ENCODE results near the gene ASTN2.

ASTN2 gene

GRCh38 chr9:116525611-116526010 is 889.2 kb downstream of the ASTN2 start:
- Histone ChIP-seq H3K9ac (ENCODE audit: low read depth, low read length) (no peak overlapping the region), H3K4me1 (ENCODE audit: insufficient read depth, low read length) (no peaks in the 10 kb centered on the region), H3K27me3 (ENCODE audit: insufficient read depth, low read length) (no peaks in the 10 kb centered on the region), H3K4me3 (ENCODE audit: low read length) (no peak overlapping the region), H3K36me3 (ENCODE audit: insufficient read depth, low read length) (no peaks in the 10 kb centered on the region), H3K9me3 (ENCODE audit: insufficient read depth, low read depth, low read length) (peaks cover 8% of the 10 kb centered on the region), H3K27ac (ENCODE audit: low read depth, low read length) (no peak overlapping the region)
- WGBS = 88% methylated on average over 1 of the region's 1 CpG

- no peak overlapping the region for H3K4me3 ChIP-seq (ENCODE audit: low read length)
- no peak overlapping the region for H3K9ac ChIP-seq (ENCODE audit: low read depth, low read length)
- WGBS = 89% methylated on average over 3 of the region's 3 CpGs
These were observed 889.9 kb downstream of the ASTN2 start for GRCh38 chr9:116524778-116525470.

GRCh38 chr9:116520218-116520617 is 894.6 kb downstream of the ASTN2 start:
- WGBS = 100% methylated on average over 2 of the region's 2 CpGs
- H3K36me3 ChIP-seq (ENCODE audit: insufficient read depth, low read length) = no peaks in the 10 kb centered on the region
- no peak overlapping the region for H3K9ac ChIP-seq (ENCODE audit: low read depth, low read length)
- H3K4me1 ChIP-seq (ENCODE audit: insufficient read depth, low read length) = no peaks in the 10 kb centered on the region
- no peaks in the 10 kb centered on the region for H3K27me3 ChIP-seq (ENCODE audit: insufficient read depth, low read length)
- H3K9me3 ChIP-seq (ENCODE audit: insufficient read depth, low read depth, low read length) = peaks cover 5% of the 10 kb centered on the region
- no peak overlapping the region for H3K4me3 ChIP-seq (ENCODE audit: low read length)
- H3K27ac ChIP-seq (ENCODE audit: low read depth, low read length) = no peak overlapping the region

More at GRCh38 chr9:116524778-116525470, 889.9 kb downstream of the ASTN2 start:
- no peaks in the 10 kb centered on the region for H3K36me3 ChIP-seq (ENCODE audit: insufficient read depth, low read length)
- no peaks in the 10 kb centered on the region for H3K4me1 ChIP-seq (ENCODE audit: insufficient read depth, low read length)
- H3K9me3 ChIP-seq (ENCODE audit: insufficient read depth, low read depth, low read length) = peaks cover 5% of the 10 kb centered on the region
- no peaks in the 10 kb centered on the region for H3K27me3 ChIP-seq (ENCODE audit: insufficient read depth, low read length)
- no peak overlapping the region for H3K27ac ChIP-seq (ENCODE audit: low read depth, low read length)

- no peaks in the 10 kb centered on the region for H3K27me3 ChIP-seq (ENCODE audit: insufficient read depth, low read length)
- no peak overlapping the region for H3K4me3 ChIP-seq (ENCODE audit: low read length)
- no peaks in the 10 kb centered on the region for H3K4me1 ChIP-seq (ENCODE audit: insufficient read depth, low read length)
- 98% methylated on average over 1 of the region's 1 CpG for WGBS
- no peak overlapping the region for H3K27ac ChIP-seq (ENCODE audit: low read depth, low read length)
- no peaks in the 10 kb centered on the region for H3K36me3 ChIP-seq (ENCODE audit: insufficient read depth, low read length)
- no peak overlapping the region for H3K9ac ChIP-seq (ENCODE audit: low read depth, low read length)
- H3K9me3 ChIP-seq (ENCODE audit: insufficient read depth, low read depth, low read length) = peaks cover 15% of the 10 kb centered on the region
These were observed 898.4 kb downstream of the ASTN2 start for GRCh38 chr9:116516456-116516855.

- no peaks in the 10 kb centered on the region for H3K27me3 ChIP-seq (ENCODE audit: insufficient read depth, low read length)
- peaks cover 15% of the 10 kb centered on the region for H3K9me3 ChIP-seq (ENCODE audit: insufficient read depth, low read depth, low read length)
- no peak overlapping the region for H3K9ac ChIP-seq (ENCODE audit: low read depth, low read length)
- H3K4me1 ChIP-seq (ENCODE audit: insufficient read depth, low read length) = no peaks in the 10 kb centered on the region
- no peak overlapping the region for H3K4me3 ChIP-seq (ENCODE audit: low read length)
- H3K36me3 ChIP-seq (ENCODE audit: insufficient read depth, low read length) = no peaks in the 10 kb centered on the region
- no peak overlapping the region for H3K27ac ChIP-seq (ENCODE audit: low read depth, low read length)
These were observed 899.3 kb downstream of the ASTN2 start for GRCh38 chr9:116515541-116515940.

GRCh38 chr9:116506685-116507084 is 908.2 kb downstream of the ASTN2 start:
- no peaks in the 10 kb centered on the region for H3K4me1 ChIP-seq (ENCODE audit: insufficient read depth, low read length)
- WGBS = 92% methylated on average over 4 of the region's 4 CpGs
- H3K36me3 ChIP-seq (ENCODE audit: insufficient read depth, low read length) = no peaks in the 10 kb centered on the region
- H3K9ac ChIP-seq (ENCODE audit: low read depth, low read length) = no peak overlapping the region
- H3K9me3 ChIP-seq (ENCODE audit: insufficient read depth, low read depth, low read length) = no peaks in the 10 kb centered on the region
- no peak overlapping the region for H3K27ac ChIP-seq (ENCODE audit: low read depth, low read length)
- H3K27me3 ChIP-seq (ENCODE audit: insufficient read depth, low read length) = no peaks in the 10 kb centered on the region
- H3K4me3 ChIP-seq (ENCODE audit: low read length) = no peak overlapping the region

GRCh38 chr9:116504893-116505480 is 909.9 kb downstream of the ASTN2 start:
- H3K36me3 ChIP-seq (ENCODE audit: insufficient read depth, low read length) = no peaks in the 10 kb centered on the region
- no peak overlapping the region for H3K9ac ChIP-seq (ENCODE audit: low read depth, low read length)
- H3K27ac ChIP-seq (ENCODE audit: low read depth, low read length) = no peak overlapping the region
- 94% methylated on average over 5 of the region's 5 CpGs for WGBS
- no peaks in the 10 kb centered on the region for H3K9me3 ChIP-seq (ENCODE audit: insufficient read depth, low read depth, low read length)
- H3K4me1 ChIP-seq (ENCODE audit: insufficient read depth, low read length) = peaks cover 6% of the 10 kb centered on the region; the same call in 1 of the 2 replicates
- no peak overlapping the region for H3K4me3 ChIP-seq (ENCODE audit: low read length)
- no peaks in the 10 kb centered on the region for H3K27me3 ChIP-seq (ENCODE audit: insufficient read depth, low read length)

GRCh38 chr9:116504081-116504480 is 910.8 kb downstream of the ASTN2 start:
- H3K27ac ChIP-seq (ENCODE audit: low read depth, low read length) = no peak overlapping the region
- no peaks in the 10 kb centered on the region for H3K27me3 ChIP-seq (ENCODE audit: insufficient read depth, low read length)
- H3K36me3 ChIP-seq (ENCODE audit: insufficient read depth, low read length) = no peaks in the 10 kb centered on the region
- peaks cover 7% of the 10 kb centered on the region; the same call in 1 of the 2 replicates for H3K4me1 ChIP-seq (ENCODE audit: insufficient read depth, low read length)
- whole genome bisulfite sequencing = 88% methylated on average over 3 of the region's 3 CpGs
- no peak overlapping the region for H3K9ac ChIP-seq (ENCODE audit: low read depth, low read length)
- H3K9me3 ChIP-seq (ENCODE audit: insufficient read depth, low read depth, low read length) = no peaks in the 10 kb centered on the region
- H3K4me3 ChIP-seq (ENCODE audit: low read length) = no peak overlapping the region

GRCh38 chr9:116502746-116503145 is 912.1 kb downstream of the ASTN2 start:
- Histone ChIP-seq H3K4me3 (ENCODE audit: low read length) (no peak overlapping the region), H3K9ac (ENCODE audit: low read depth, low read length) (no peak overlapping the region), H3K9me3 (ENCODE audit: insufficient read depth, low read depth, low read length) (no peaks in the 10 kb centered on the region), H3K27me3 (ENCODE audit: insufficient read depth, low read length) (no peaks in the 10 kb centered on the region), H3K36me3 (ENCODE audit: insufficient read depth, low read length) (no peaks in the 10 kb centered on the region), H3K4me1 (ENCODE audit: insufficient read depth, low read length) (peaks cover 7% of the 10 kb centered on the region; the same call in 1 of the 2 replicates), H3K27ac (ENCODE audit: low read depth, low read length) (no peak overlapping the region)

- H3K9ac ChIP-seq (ENCODE audit: low read depth, low read length) = no peak overlapping the region
- 91% methylated on average over 1 of the region's 1 CpG for WGBS
- H3K27ac ChIP-seq (ENCODE audit: low read depth, low read length) = no peak overlapping the region
- no peak overlapping the region for H3K4me3 ChIP-seq (ENCODE audit: low read length)
- no peaks in the 10 kb centered on the region for H3K27me3 ChIP-seq (ENCODE audit: insufficient read depth, low read length)
- H3K36me3 ChIP-seq (ENCODE audit: insufficient read depth, low read length) = no peaks in the 10 kb centered on the region
- H3K4me1 ChIP-seq (ENCODE audit: insufficient read depth, low read length) = peaks cover 7% of the 10 kb centered on the region; the same call in 1 of the 2 replicates
- H3K9me3 ChIP-seq (ENCODE audit: insufficient read depth, low read depth, low read length) = no peaks in the 10 kb centered on the region
These were observed 913.0 kb downstream of the ASTN2 start for GRCh38 chr9:116501871-116502270.

- H3K9ac ChIP-seq (ENCODE audit: low read depth, low read length) = no peak overlapping the region
- no peak overlapping the region for H3K4me3 ChIP-seq (ENCODE audit: low read length)
- no peaks in the 10 kb centered on the region for H3K9me3 ChIP-seq (ENCODE audit: insufficient read depth, low read depth, low read length)
- H3K27ac ChIP-seq (ENCODE audit: low read depth, low read length) = no peak overlapping the region
- H3K36me3 ChIP-seq (ENCODE audit: insufficient read depth, low read length) = no peaks in the 10 kb centered on the region
- 56% methylated on average over 4 of the region's 5 CpGs for WGBS
- H3K4me1 ChIP-seq (ENCODE audit: insufficient read depth, low read length) = peaks cover 7% of the 10 kb centered on the region; the same call in 1 of the 2 replicates
- H3K27me3 ChIP-seq (ENCODE audit: insufficient read depth, low read length) = no peaks in the 10 kb centered on the region
These were observed 914.6 kb downstream of the ASTN2 start for GRCh38 chr9:116499986-116500871.

Data from HUES64 (cell line).